Measurements from ENCODE around the gene MICU1.
A peak's percentile ranks its signal among the peaks of the same experiment; 100 is the strongest.

Gene MICU1

GRCh38 chr10:72355214-72355555 is 270.7 kb downstream of the MICU1 start:
- ATAC-seq: no peak
- TF ChIP-seq OSR1 (CRISPR knock-in tag; IDR thresholded peaks at IDR 0.05) (no peak), TCF4 (CRISPR knock-in tag; IDR thresholded peaks at IDR 0.05; ENCODE audit: borderline replicate concordance) (no peak), TOX (CRISPR knock-in tag; IDR thresholded peaks at IDR 0.05; ENCODE audit: borderline replicate concordance) (no peak), ZNF565 (CRISPR knock-in tag; conservative IDR thresholded peaks at IDR 0.05; ENCODE audit: low read depth) (no peak), CSDC2 (CRISPR knock-in tag; IDR thresholded peaks at IDR 0.05) (no peak), RARB (CRISPR knock-in tag; IDR thresholded peaks at IDR 0.05) (no peak)

GRCh38 chr10:72354356-72355213 is 271.3 kb downstream of the MICU1 start, which contains the start of gene DNAJB12:
Gene DNAJB12 (minus strand): TSS chr10:72354919. CDS start chr10:72354897, 22 bp downstream.
- no peak for TF ChIP-seq CSRNP3 (CRISPR knock-in tag; IDR thresholded peaks at IDR 0.05)
- TF ChIP-seq TCF4 (CRISPR knock-in tag; IDR thresholded peaks at IDR 0.05; ENCODE audit: borderline replicate concordance): 0 out of 2 replicates have a peak, but pooled peaks have one; percentile 19
- peak; percentile 37; the same call in 1 of the 2 replicates for TF ChIP-seq PATZ1 (CRISPR knock-in tag; IDR thresholded peaks at IDR 0.05; ENCODE audit: borderline replicate concordance)
- ATAC-seq: peak; percentile 83

- ATAC-seq: peak; percentile 21
- no peak for TF ChIP-seq CREB5 (CRISPR knock-in tag; IDR thresholded peaks at IDR 0.05; ENCODE audit: low read depth)
- no peak for TF ChIP-seq ISL1 (CRISPR knock-in tag; IDR thresholded peaks at IDR 0.05)
- TF ChIP-seq RARB (CRISPR knock-in tag; IDR thresholded peaks at IDR 0.05): no peak
- TF ChIP-seq PATZ1 (CRISPR knock-in tag; IDR thresholded peaks at IDR 0.05; ENCODE audit: borderline replicate concordance): no peak
- no peak for TF ChIP-seq ARNTL (CRISPR knock-in tag; IDR thresholded peaks at IDR 0.05; ENCODE audit: borderline replicate concordance, low read depth)
- no peak for TF ChIP-seq POU6F1 (CRISPR knock-in tag; IDR thresholded peaks at IDR 0.05; ENCODE audit: borderline replicate concordance, low read depth)
Observed at GRCh38 chr10:72353965-72354355, 271.9 kb downstream of the MICU1 start.

GRCh38 chr10:72353028-72353964 is 272.6 kb downstream of the MICU1 start:
- peak; percentile 5; the same call in 2 of the 3 replicates for ATAC-seq
- TF ChIP-seq ZFP30 (CRISPR knock-in tag; IDR thresholded peaks at IDR 0.05) (no peak), ZNF70 (CRISPR knock-in tag; IDR thresholded peaks at IDR 0.05) (no peak), RARB (CRISPR knock-in tag; IDR thresholded peaks at IDR 0.05) (no peak)
